Testis (tissue), 5 donors: Measurements from ENCODE around the gene TSPAN17. TPM values are rescaled to one million over a fixed set of nuclear protein-coding genes. Genes with fewer than 3 reads are reported as not detected.
A peak's percentile ranks its signal among the peaks of the same experiment; 100 is the strongest.
"Not testable (repeated sequence)": the region's sequence is repeated elsewhere in the genome, so short reads cannot be mapped to it uniquely, and the experiment has no call there.

Source experiments
- DNase-seq: peaks from one replicate; pipeline ENCODE4 v3.0.0-alpha.2; 2019
- H3K27ac ChIP-seq, 2 donors: fragments of 200-600 bp; sonication (generic); one replicate each; pipeline ENCODE4 v1.5.1; 2019
- H3K27me3 ChIP-seq: fragments of 200-600 bp; sonication (generic); one replicate; pipeline ENCODE4 v1.5.1; 2019
- H3K36me3 ChIP-seq: fragments of 200-600 bp; sonication (generic); one replicate; pipeline ENCODE4 v1.5.1; 2017; ENCODE audit warnings: low read depth; ENCODE audit errors: missing control alignments
- H3K4me1 ChIP-seq: fragments of 200-600 bp; sonication (generic); one replicate; pipeline ENCODE4 v1.5.1; 2019
- H3K4me3 ChIP-seq, 2 donors: fragments of 200-600 bp; sonication (generic); one replicate each; pipeline ENCODE4 v1.5.1; 2017 to 2019
- H3K9me3 ChIP-seq: fragments of 200-600 bp; sonication (generic); one replicate; pipeline ENCODE4 v1.5.1; 2017
- CTCF ChIP-seq, 3 experiments: fragments of 450-650 bp in 2 of 3; fragments of 200-600 bp in 1 of 3; sonication (generic) in 1 of 3; IDR thresholded peaks; one replicate each; pipeline ENCODE4 v1.5.1; 2016 to 2019; ENCODE audit warnings: antibody characterized with exemption in 3 of 3, mild to moderate bottlenecking in 2 of 3, moderate library complexity in 1 of 3
- POLR2A ChIP-seq: fragments of 450-650 bp; IDR thresholded peaks from one replicate; pipeline ENCODE4 v1.6.1; 2017; ENCODE audit warnings: antibody characterized with exemption, mild to moderate bottlenecking, moderate library complexity
- WGBS, 2 donors: methylation state at CpG; one replicate each; pipeline ENCODE4 v1.1.5; 2018; 5-methylcytosine and 5-hydroxymethylcytosine counted together
- intact Hi-C: fragments of 100-400 bp; cut with DNase I; formaldehyde crosslinking; loops from one replicate; pipeline ENCODE4 v1.15.1; 2023; ENCODE audit warnings: low total_unique reads
- long read RNA-seq, 2 donors: transcript quantifications; one replicate each; lab custom pipeline, GENCODE V29; 2026
- polyA plus RNA-seq: library from polyadenylated mRNA; stranded (reverse); fragments of 350-450 nt; fragmentation: Illumina TruSeq; extraction: RNeasy Lipid Tissue Mini Kit (QIAGEN cat#74804); gene quantifications from one replicate; pipeline ENCODE4 v1.2.3, GENCODE V29; 2014; ENCODE audit warnings: low read depth, low replicate concordance; ENCODE audit not compliant: insufficient read depth
- total RNA-seq, 2 donors: library from RNA; depleted of rRNA; stranded (reverse); fragments of >200 nt; gene quantifications; one replicate each; pipeline ENCODE4 v1.2.3, GENCODE V29; 2016

TSPAN17 gene
- 10 to 100 TPM; 31.7 to 51.7 TPM for total RNA-seq
- polyA plus RNA-seq = 57.0 TPM
- long read RNA-seq, donor 1, transcript TSPAN17-207 (9 exons, 2,457 nt) = major isoform, 8 of 10 reads
- long read RNA-seq, donor 1, partial matches to known transcripts = 0 of 10 reads
- long read RNA-seq, donor 1, other reads (novel, unspliced or antisense) = 0 of 10 reads
- long read RNA-seq, donor 2, transcript TSPAN17-207 (9 exons, 2,457 nt) = major isoform, 6 of 29 reads
- long read RNA-seq, donor 2, partial matches to known transcripts = 23 of 29 reads
- long read RNA-seq, donor 2, other reads (novel, unspliced or antisense) = 0 of 29 reads

- Histone ChIP-seq H3K4me3 (peak within 1 kb of the TSS; percentile 70 to 77), H3K36me3 (no peaks in the 10 kb centered on the region), H3K27ac (peak within 1 kb of the TSS; percentile 48 to 63), H3K27me3 (no peaks in the 10 kb centered on the region), H3K4me1 (peaks cover 51% of the 10 kb centered on the region), H3K9me3 (no peaks in the 10 kb centered on the region)
- WGBS, 2 donors = 0% methylated on average over 18 to 26 of the region's 63 CpGs
- intact Hi-C loops = no loop called here
- DNase-seq = peak; percentile 100
- TF ChIP-seq POLR2A = peak; percentile 12
- TF ChIP-seq CTCF (IDR thresholded peaks at IDR 0.05) = no peak
These were observed at the start of gene TSPAN17 for GRCh38 chr5:176647030-176647842. Gene TSPAN17, plus strand, starts transcription at chr5:176647484. Its CDS starts 132 bp downstream, at chr5:176647616.

DNA sequence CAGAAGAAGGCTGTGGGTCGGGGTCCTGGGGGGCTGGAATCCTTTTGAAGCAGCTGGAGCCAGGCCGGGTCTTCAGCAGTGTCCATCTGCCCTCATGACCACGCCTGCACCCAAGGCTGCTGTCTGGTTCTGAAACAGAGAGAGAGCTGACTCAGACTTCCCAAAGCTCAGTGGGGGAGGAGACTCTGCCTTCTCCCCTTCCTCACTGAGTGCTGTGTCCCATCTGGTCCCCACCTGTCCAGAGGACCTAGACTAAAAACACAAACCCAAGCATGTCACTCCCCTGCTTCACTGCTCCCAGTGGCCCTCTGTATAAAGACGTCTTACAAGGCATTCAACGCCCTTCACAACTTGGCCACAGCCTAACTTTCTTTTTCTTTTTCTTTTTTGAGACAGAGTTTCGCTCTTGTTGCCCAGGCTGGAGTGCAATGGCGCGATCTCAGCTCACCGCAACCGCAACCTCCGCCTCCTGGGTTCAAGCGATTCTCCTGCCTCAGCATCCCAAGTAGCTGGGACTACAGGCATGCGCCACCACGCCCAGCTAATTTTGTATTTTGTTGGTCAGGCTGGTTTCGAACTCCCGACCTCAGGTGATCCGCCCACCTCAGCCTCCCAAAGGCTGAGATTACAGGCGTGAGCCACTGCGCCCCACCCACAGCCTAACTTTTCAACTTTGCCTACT is 47.4 kb upstream of the TSPAN17 start:
- H3K4me3 ChIP-seq, H3K4me1 ChIP-seq, H3K27ac ChIP-seq, DNase-seq, intact Hi-C loops, H3K27me3 ChIP-seq, H3K36me3 ChIP-seq, H3K9me3 ChIP-seq: not testable (repeated sequence)
- 93% methylated on average over 18 to 19 of the region's 19 CpGs for WGBS, 2 donors

- no peak overlapping the region for H3K4me3 ChIP-seq
- WGBS, 2 donors = 83 to 89% methylated on average over 12 of the region's 12 CpGs
- no peaks in the 10 kb centered on the region for H3K27me3 ChIP-seq
- H3K4me1 ChIP-seq = no peaks in the 10 kb centered on the region
- no peak for TF ChIP-seq CTCF (IDR thresholded peaks at IDR 0.05)
- no peak for TF ChIP-seq POLR2A
- H3K36me3 ChIP-seq = no peaks in the 10 kb centered on the region
- no peak for DNase-seq
- H3K27ac ChIP-seq = no peak overlapping the region
- intact Hi-C loops = no loop called here
- no peaks in the 10 kb centered on the region for H3K9me3 ChIP-seq
These were observed 45.3 kb upstream of the TSPAN17 start for GRCh38 chr5:176601901-176602482.

GRCh38 chr5:176603091-176603490 is 44.2 kb upstream of the TSPAN17 start:
- Histone ChIP-seq H3K27ac (no peak overlapping the region), H3K36me3 (no peaks in the 10 kb centered on the region), H3K4me1 (no peaks in the 10 kb centered on the region), H3K27me3 (no peaks in the 10 kb centered on the region), H3K4me3 (no peak overlapping the region), H3K9me3 (no peaks in the 10 kb centered on the region)
- intact Hi-C loops = no loop called here
- DNase-seq = no peak
- no peak for TF ChIP-seq CTCF (IDR thresholded peaks at IDR 0.05)
- no peak for TF ChIP-seq POLR2A
- 61 to 67% methylated on average over 2 of the region's 2 CpGs for WGBS, 2 donors

GRCh38 chr5:176606032-176606431 is 41.3 kb upstream of the TSPAN17 start:
- TF ChIP-seq POLR2A = no peak
- TF ChIP-seq CTCF (IDR thresholded peaks at IDR 0.05) = no peak
- Histone ChIP-seq H3K36me3 (no peaks in the 10 kb centered on the region), H3K9me3 (no peaks in the 10 kb centered on the region), H3K4me3 (no peak overlapping the region), H3K4me1 (peaks cover 4% of the 10 kb centered on the region), H3K27me3 (no peaks in the 10 kb centered on the region), H3K27ac (no peak overlapping the region)
- WGBS, 2 donors = 64 to 76% methylated on average over 3 of the region's 3 CpGs
- no peak for DNase-seq
- intact Hi-C loops = no loop called here
